NCI-H1417 treated with DMSO at 0.1 percent for 48 hours (cell line): ENCODE measurements around the gene CACNA1H.
"Not testable (repeated sequence)": the region's sequence is repeated elsewhere in the genome, so short reads cannot be mapped to it uniquely, and the experiment has no call there.

ENCODE experiments used
- DNase-seq: peaks from one replicate; lab custom pipeline; 2025; lab: John Stamatoyannopoulos, UW

CACNA1H gene

GRCh38 chr16:1228227-1228626, 75.3 kb downstream of the CACNA1H start:
- not testable (repeated sequence) for DNase-seq

DNA sequence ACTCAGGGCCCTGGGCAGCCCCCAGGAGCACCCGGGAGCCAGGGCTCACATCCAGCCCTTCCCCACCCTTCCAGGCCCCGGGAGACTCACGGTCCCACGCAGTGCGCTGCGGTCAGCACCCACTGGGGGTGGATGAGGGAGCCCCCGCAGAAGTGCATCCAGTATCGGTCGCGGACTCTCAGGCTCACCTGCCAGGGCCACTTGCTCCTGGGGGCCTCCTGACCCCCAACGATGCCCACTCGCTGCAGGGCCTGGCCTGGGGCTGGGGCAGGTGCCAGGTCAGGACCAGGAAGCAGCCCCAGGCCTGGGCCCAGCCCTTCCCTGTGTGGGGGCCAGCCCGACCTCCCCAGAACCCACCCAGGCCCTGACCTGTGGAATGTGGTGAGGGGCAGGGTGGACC, 76.6 kb downstream of the CACNA1H start:
- DNase-seq, result not testable (repeated sequence)

GRCh38 chr16:1230084-1230470, 77.2 kb downstream of the CACNA1H start, which contains the start of gene TPSB2:
TPSB2 (minus strand) TSS chr16:1230184; CDS start chr16:1229951, 233 bp downstream.
- DNase-seq, result not testable (repeated sequence)

DNA sequence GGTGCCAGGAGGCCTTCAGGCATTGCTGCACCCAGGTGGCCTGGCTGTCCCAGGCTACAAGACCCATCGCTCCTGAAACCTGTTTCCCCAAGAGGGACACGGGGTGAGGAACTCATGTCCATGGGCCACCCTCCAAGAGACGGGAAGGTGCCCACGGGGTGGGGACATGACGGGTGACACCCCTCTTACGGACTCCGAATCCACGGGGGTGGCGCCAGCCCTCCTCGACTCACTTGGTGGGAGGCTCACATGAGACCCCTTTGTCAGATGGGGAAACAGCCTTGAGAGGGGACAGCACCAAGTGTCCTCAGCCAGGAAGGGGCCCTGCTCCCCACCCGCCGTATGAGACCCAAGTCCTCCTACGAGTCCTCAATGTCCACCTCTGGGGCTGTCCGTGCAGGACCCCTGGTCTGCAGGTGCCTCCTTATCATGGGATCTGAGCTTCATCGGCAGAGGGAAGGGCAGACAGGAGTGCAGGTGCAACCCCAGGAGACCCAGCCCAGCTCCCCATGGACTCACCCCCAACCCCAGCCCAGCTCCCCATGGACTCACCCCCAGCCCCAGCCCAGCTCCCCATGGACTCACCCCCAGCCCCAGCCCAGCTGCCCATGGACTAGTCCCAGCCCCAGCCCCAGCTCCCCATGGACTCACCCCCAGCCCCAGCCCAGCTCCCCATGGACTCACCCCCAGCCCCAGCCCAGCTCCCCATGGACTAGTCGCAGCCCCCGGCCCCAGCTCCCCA, 77.7 kb downstream of the CACNA1H start:
- DNase-seq, result not testable (repeated sequence)

GRCh38 chr16:1231301-1231700, 78.4 kb downstream of the CACNA1H start:
- not testable (repeated sequence) for DNase-seq

DNA sequence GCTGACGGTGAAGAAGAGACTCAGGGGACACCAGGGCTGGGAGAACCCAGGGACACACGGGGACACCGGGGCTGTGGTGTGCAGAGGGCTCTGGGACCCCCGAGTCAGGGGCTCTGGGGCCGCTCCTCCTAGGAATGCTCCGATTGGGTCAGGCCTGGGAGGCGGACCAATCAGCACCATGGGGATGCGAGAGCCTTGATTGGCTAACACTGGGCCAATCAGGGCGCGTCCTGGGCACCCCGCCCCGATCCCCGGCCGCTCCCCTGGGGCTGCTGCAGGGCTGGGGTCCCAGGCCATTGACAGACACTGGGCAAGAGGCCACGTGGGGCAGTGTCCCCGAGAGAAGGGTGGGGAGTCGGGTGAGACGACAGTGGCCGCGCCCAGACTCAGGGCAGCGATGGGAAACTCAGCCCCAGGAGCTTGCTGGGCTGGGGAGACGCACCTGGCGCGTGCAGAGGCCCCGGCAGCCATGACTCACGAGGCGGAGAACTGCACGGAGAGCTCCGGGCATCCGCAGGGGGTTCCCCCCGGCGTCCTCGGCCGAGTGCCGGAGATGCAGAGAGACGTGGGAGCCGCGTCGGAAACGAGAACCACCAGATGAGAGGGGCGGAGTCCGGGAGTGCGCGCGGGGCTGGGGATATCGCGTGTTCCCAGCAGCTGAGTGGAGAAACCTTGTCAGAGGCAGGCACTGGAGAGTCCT, 79.3 kb downstream of the CACNA1H start:
- not testable (repeated sequence) for DNase-seq

GRCh38 chr16:1236659-1237058, 83.8 kb downstream of the CACNA1H start:
- not testable (repeated sequence) for DNase-seq

GRCh38 chr16:1237990-1238389, 85.1 kb downstream of the CACNA1H start:
- no peak for DNase-seq

DNA sequence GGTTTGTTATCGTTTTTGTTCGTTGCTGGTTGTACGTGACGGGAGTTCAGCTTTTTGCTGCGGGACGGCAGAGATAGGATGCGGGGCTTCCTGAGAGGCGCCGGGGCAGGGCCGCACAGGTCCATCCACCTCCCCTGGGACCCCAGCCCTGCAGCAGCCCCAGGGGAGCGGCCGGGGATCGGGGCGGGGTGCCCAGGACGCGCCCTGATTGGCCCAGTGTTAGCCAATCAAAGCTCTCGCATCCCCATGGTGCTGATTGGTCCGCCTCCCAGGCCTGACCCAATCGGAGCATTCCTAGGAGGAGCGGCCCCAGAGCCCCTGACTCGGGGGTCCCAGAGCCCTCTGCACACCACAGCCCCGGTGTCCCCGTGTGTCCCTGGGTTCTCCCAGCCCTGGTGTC, 86.0 kb downstream of the CACNA1H start:
- not testable (repeated sequence) for DNase-seq

- DNase-seq, result not testable (repeated sequence)
Observed at GRCh38 chr16:1239575-1239974, 86.7 kb downstream of the CACNA1H start.

GRCh38 chr16:1240436-1240835, 87.5 kb downstream of the CACNA1H start, which contains the start of gene TPSAB1:
TPSAB1 (plus strand) TSS chr16:1240705; CDS start chr16:1240939, 234 bp downstream.
- DNase-seq, result not testable (repeated sequence)

GRCh38 chr16:1241081-1241480, 88.2 kb downstream of the CACNA1H start:
- DNase-seq, result not testable (repeated sequence)

DNA sequence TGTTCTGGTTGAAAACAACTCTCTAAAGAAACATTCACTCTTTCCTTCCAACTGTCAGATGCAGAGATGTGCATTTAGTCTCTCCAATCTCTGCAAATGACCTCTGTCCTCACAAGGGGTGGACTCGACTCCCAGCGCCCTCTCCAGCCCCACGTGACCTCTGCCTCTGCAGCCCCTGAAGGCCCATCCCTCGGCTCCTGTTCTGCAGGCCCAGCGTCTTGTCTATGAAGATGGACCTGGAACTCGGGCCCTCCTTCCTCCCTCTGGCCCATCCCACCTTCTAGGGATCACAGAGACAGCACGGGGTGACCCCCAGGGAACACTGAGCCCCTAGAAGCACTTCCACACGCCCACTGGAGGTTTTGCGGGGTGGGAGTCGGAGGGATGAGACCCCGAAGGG, 90.5 kb downstream of the CACNA1H start:
- not testable (repeated sequence) for DNase-seq

DNA sequence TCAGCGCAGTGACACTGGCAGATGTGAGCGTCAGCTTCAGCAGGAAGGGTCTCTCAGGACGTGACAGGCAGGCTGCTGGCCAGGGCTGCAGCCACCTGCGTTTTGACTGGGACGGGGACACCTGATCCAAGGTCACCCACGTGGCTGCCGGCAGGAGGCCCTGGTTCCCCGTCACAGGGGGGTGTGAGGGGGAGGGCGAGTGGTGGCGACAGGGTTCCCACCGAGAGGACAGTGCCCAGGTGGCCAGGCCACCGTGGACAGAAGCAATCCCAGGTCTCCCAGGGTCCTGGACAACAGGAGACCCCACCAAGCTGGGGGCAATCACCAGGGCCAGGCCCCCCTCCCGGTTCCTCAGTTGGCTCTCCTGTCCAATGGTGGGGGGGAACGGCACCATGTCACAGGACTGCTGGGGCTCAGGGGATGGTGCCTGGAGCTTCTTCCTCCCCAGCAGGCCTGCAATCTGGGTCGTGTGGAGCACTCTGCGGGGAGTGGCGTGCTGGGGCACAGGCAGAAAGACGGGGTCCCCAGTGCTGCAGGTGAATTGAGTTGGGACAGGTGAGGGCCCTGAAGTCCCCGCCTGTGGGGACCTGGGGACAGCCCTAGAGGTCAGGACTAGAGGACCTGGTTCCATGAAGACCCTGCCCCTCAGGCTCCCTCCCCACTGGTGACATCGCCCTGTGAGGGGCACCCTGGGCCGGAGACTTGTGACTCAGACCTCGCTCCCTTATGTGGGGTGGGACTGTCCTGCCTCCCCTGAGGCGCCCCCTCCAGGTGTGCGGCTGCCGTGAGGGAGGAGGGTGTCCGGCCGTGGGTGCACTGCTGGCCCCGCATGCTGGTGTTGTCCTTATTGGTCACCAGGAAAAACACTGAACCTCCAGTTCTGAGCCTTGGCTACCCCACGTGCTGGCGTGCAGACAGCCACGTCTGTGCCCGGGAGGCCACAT, 91.3 kb downstream of the CACNA1H start:
- DNase-seq, result not testable (repeated sequence)

- no peak for DNase-seq
Observed at GRCh38 chr16:1244881-1245280, 92.0 kb downstream of the CACNA1H start.

- DNase-seq, result no peak
Observed at GRCh38 chr16:1245452-1246020, 92.6 kb downstream of the CACNA1H start.

- DNase-seq, result not testable (repeated sequence)
Observed at GRCh38 chr16:1247903-1248537, 95.1 kb downstream of the CACNA1H start.

DNA sequence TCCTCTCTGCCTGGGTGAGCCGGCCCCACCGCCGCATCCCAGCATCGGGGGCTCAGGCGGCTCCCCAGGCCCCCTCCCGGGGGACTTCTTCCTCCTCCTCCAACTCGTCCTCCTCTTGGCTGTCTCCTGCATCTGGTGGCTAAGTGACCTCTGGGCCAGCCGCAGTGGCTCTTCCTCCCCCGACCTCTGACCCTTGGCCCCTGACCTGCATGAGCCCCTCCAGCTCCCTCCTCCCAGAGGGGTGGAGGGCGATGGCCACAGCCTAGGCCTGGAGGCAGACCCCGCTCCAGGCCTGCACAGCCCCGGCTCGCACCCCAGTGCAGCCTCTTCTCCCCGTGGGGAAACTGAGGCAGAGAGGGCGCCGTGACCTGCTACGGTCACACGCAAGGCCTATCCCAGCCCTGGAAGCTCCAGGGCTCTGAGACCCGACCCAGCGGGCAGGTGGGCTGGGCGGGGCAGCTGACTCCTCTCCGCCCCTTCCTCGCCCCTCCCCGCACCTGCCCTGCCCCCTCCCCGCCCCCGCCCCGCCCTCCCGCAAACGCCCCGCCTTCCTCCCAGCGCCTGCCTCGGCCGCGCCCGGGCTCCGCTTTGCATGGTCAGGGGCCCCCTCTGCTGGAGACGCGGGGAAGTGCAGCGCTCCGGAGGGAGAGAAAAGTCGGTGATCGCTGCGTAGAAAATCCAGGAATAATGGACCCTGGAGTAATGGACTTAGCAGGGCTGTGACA, 96.3 kb downstream of the CACNA1H start:
- not testable (repeated sequence) for DNase-seq

- not testable (repeated sequence) for DNase-seq
Observed at GRCh38 chr16:1253701-1254364, 100.9 kb downstream of the CACNA1H start.

DNA sequence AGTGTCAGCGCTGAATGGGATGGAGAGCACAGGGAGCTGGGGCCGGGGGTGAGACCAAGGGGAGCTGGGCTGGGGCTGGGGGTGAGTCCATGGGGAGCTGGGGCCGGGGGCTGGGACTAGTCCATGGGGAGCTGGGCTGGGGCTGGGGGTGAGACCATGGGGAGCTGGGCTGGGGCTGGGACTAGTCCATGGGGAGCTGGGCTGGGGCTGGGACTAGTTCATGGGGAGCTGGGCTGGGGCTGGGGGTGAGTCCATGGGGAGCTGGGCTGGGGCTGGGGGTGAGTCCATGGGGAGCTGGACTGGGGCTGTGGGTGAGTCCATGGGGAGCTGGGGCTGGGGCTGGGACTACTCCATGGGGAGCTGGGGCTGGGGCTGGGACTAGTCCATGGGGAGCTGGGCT, 101.9 kb downstream of the CACNA1H start:
- not testable (repeated sequence) for DNase-seq
